ENCODE results near the gene MYH7B. TPM values are rescaled to one million over a fixed set of nuclear protein-coding genes. Genes with fewer than 3 reads are reported as not detected.

MYH7B gene
- total and polyA plus RNA-seq, 2 experiments from 2014 or later, result 0.10 to 1.1 TPM

- TF ChIP-seq ZNF462 (CRISPR knock-in tag; IDR thresholded peaks at IDR 0.05) (no peak), ZNF114 (CRISPR knock-in tag; IDR thresholded peaks at IDR 0.05) (no peak), JUNB (IDR thresholded peaks at IDR 0.05; ENCODE audit: unreplicated experiment) (no peak), ZNF331 (CRISPR knock-in tag; IDR thresholded peaks at IDR 0.05; ENCODE audit: low read depth) (no peak), EZH2phosphoT487 (IDR thresholded peaks at IDR 0.05; ENCODE audit: unreplicated experiment) (no peak), NANOG (IDR thresholded peaks at IDR 0.05; ENCODE audit: borderline replicate concordance) (no peak), EZH2 (IDR thresholded peaks at IDR 0.05; ENCODE audit: low read depth, unreplicated experiment) (no peak), POLR2AphosphoS5 (IDR thresholded peaks at IDR 0.05; ENCODE audit: low read depth) (no peak), STAT1 (IDR thresholded peaks at IDR 0.05; ENCODE audit: unreplicated experiment) (no peak)
- TF ChIP-seq, protein P1, sequence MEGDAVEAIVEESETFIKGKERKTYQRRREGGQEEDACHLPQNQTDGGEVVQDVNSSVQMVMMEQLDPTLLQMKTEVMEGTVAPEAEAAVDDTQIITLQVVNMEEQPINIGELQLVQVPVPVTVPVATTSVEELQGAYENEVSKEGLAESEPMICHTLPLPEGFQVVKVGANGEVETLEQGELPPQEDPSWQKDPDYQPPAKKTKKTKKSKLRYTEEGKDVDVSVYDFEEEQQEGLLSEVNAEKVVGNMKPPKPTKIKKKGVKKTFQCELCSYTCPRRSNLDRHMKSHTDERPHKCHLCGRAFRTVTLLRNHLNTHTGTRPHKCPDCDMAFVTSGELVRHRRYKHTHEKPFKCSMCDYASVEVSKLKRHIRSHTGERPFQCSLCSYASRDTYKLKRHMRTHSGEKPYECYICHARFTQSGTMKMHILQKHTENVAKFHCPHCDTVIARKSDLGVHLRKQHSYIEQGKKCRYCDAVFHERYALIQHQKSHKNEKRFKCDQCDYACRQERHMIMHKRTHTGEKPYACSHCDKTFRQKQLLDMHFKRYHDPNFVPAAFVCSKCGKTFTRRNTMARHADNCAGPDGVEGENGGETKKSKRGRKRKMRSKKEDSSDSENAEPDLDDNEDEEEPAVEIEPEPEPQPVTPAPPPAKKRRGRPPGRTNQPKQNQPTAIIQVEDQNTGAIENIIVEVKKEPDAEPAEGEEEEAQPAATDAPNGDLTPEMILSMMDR (conservative IDR thresholded peaks at IDR 0.05; ENCODE audit: low read depth in 2 of 2), result no peak
These were observed 14.4 kb upstream of the MYH7B start (continued) for GRCh38 chr20:34941226-34941625.

All from GM23338 (cell line).